HG03060 (cell line): ENCODE data around the gene DNAJC25.

Experiments used
- ATAC-seq: cut with Tn5 transposase; IDR thresholded peaks from one replicate; pipeline ENCODE4 v1.9.1; 2021; ENCODE audit warnings: low read depth, moderate number of reproducible peaks; ENCODE audit not compliant: unreplicated experiment

DNAJC25 gene

GRCh38 chr9:111627260-111627963, 3.7 kb upstream of the DNAJC25 start:
- no peak for ATAC-seq

DNA sequence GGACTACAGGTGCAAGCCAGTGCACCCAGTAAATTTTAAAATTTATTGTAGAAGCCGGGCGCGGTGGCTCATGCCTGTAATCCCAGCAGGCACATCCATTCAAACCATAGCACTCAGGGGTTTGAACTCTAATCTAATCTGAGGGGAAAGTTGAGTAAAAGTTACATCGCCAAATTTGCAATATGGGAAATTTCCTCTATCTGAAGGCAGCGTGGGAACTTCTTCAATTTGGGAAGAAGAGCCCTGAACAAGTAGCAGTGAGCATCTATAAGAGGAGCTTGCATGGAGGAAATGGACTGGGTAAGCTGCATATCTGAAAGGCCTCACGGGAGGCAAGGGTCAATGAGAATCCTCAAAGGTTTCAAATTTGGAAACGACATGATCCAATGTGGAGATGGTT, 2.7 kb upstream of the DNAJC25 start:
- no peak for ATAC-seq

GRCh38 chr9:111630182-111630963, 761 bp upstream of the DNAJC25 start:
- ATAC-seq = no peak

GRCh38 chr9:111630964-111631213, 245 bp upstream of the DNAJC25 start:
- ATAC-seq = no peak

GRCh38 chr9:111632060-111632459, 926 bp downstream of the DNAJC25 start:
- no peak for ATAC-seq

DNA sequence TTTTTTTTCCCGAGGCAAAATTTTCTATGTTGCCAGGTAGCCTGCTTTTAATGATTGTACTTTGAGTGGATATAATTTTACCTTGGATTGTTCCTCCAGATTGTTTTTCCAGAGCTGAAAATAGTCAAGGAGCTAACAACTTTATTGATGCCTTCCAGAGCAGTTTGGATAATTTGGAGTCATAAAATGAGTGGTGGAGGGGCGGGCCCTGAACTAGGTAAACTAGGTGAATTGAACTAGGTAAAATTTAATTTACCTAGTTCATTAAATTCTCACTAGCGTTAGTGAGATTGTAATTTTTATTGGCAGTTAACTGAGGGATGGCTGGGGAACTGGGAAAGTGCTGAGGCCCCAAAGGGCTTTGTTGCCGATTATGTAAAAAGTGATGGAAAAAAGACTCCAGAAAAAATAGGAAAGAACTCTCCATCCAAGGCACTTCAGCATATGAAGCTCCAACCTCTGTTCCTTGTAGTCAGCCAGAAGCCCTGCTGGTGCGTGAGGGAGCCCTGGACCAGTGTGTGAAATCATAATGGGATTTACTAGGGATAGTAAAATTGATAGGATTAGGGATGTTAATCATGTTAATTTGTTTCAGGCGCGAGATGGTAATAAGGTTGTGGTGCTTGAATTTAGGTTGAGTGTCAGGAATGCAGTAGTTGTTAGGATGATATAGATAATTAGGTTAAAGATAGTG, 1.7 kb downstream of the DNAJC25 start:
- ATAC-seq = no peak

- ATAC-seq = no peak
Measured at GRCh38 chr9:111633389-111633736, 2.2 kb downstream of the DNAJC25 start.

GRCh38 chr9:111634860-111635259, 3.7 kb downstream of the DNAJC25 start:
- no peak for ATAC-seq

- no peak for ATAC-seq
Measured at GRCh38 chr9:111637421-111637950, 6.4 kb downstream of the DNAJC25 start.

- no peak for ATAC-seq
Measured at GRCh38 chr9:111644195-111644772, 13.2 kb downstream of the DNAJC25 start.

GRCh38 chr9:111645806-111646205, 14.7 kb downstream of the DNAJC25 start:
- no peak for ATAC-seq

- ATAC-seq = no peak
Measured at GRCh38 chr9:111646417-111646816, 15.3 kb downstream of the DNAJC25 start.

GRCh38 chr9:111648066-111648465, 16.9 kb downstream of the DNAJC25 start:
- ATAC-seq = no peak

- no peak for ATAC-seq
Measured at GRCh38 chr9:111649016-111649415, 17.9 kb downstream of the DNAJC25 start.

DNA sequence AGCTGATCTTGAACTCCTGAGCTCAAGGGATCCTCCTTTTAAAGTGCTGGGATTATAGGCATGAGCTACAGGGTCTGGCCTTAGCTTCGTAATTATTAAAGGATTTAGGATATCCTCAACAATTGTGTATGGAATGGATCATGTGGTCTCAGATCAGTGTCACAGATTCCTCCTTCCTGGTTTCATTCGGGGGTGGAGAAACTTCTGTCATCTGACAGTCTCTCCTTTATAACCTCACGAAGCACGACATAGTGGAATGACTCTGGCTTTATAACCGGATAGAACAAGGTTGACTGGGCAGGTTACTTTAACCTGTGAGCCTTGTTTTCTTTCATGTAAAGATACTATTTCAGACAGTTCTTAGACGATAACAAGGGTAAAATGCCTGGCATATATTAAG, 25.9 kb downstream of the DNAJC25 start:
- ATAC-seq = no peak

- no peak for ATAC-seq
Measured at GRCh38 chr9:111658943-111659342, 27.8 kb downstream of the DNAJC25 start.

DNA sequence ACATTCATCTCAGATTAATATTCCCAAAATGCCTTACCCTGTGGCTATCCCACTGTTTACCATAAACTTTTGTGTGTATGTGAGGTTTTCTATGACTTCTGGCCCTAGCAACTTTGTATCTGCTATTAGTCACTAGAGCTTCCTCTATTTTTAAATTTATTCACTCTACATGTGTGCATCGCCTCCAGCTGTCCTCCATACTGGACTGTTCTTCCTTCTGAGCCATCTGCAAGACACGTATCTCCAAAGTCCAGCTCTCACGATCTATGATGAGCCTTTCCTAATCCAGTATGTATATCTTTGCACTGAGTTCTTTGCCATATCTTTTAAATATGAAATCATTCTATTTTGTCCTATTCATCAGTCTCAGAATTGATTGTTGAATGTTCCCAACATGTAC, 28.6 kb downstream of the DNAJC25 start:
- no peak for ATAC-seq

DNA sequence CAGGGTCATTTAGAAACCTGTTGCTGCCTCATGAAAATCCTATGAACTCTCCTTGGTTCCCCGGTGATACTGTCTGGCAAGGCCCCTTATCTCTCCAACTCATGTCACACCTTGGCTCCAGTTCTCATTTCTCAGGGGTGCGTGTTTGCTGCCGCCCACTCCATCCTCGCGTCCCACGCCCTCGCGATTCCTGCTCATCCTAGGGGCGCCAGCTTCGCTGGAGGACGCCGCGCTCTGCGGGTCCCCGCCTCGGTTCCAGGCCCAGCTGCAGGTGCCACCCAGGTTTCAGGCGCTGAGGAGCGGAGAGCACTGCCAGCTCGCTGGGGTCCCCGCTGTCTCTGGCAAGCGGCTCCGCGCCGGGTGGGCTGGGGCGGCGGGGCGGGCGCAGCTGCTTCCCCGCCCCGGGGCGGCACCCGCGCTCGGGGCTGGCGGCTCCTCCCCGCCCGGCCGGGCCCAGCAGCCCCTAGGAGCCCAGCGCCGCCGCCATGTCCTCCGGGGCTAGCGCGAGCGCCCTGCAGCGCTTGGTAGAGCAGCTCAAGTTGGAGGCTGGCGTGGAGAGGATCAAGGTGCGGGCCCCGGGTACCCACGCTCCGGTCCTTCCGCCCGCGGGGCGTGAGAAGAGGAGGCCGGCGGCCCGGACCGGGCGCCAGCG, 30.1 kb downstream of the DNAJC25 start, which contains the start of gene GNG10:
Gene GNG10, plus strand, starts transcription at position 456 of the 652 bp plus-strand sequence. Its CDS starts 30 bp downstream, at position 486.
- ATAC-seq = no peak

DNA sequence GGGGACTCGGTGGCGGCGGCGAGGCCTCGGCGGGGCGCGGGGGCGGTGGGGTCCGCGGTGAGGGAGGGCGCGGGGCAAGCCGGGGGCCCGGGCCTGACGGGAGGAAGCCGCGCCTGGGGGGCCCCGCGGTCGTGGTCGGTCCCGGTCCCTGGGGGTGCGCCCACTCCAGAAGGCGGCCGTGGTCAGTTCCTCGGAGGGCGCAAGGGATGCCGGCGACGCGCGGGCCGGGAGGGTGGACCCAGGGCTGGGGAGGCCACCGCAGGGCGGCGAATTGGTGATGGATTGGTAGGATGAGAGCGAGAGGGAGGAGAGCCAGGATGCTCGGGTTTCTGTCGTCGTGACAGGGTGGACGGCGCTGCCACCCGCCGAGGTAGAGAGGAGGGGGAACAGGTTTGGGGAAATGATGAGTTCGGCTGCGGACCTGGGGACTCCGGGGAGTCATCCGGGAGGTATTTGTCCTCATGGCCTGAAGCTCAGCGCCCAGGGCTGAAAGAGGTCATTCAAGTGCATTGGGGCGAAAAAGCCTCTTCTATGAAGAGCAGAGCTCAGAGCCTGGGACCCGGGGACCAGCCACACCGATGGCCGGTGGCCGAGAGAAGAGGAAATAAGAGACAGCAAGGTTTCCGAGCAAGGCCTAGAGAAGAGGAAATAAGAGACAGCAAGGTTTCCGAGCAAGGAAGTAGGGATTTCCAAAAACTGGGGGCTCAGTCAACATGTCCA, 30.8 kb downstream of the DNAJC25 start:
- ATAC-seq = no peak
